ENCODE results near the gene CD27. TPM values are rescaled to one million over a fixed set of nuclear protein-coding genes. Genes with fewer than 3 reads are reported as not detected.

Gene CD27
- total and polyA plus RNA-seq, 2 of the 8 experiments (the other 6 are each of a cell fraction or from before 2014, with no cell fraction given) = 0.28 to 0.39 TPM

GRCh38 chr12:6466184-6466573 lies 21.4 kb downstream of the CD27 start:
- Histone ChIP-seq H4K5ac (ENCODE audit: insufficient read length, low read depth, low read length) (no peak overlapping the region), H2BK15ac (ENCODE audit: low read length) (no peak overlapping the region), H2BK120ac (replicated peaks; ENCODE audit: low read depth, low read length) (no peak overlapping the region), H3K9ac (replicated peaks in 1 of 4; ENCODE audit: extremely low read depth in 1 of 4, low read depth in 3 of 4, low read length in 3 of 4) (no peak overlapping the region), H3K56ac (replicated peaks; ENCODE audit: insufficient read length, low read depth, low read length) (no peak overlapping the region), H4K91ac (replicated peaks; ENCODE audit: insufficient read length, low read length) (no peak overlapping the region), H2AFZ (ENCODE audit: low read length) (no peak overlapping the region), H3K18ac (ENCODE audit: extremely low read depth, low read length) (no peak overlapping the region), H3K36me3 (ENCODE audit: control insufficient read depth in 2 of 4, insufficient read depth in 4 of 4, low read length in 3 of 4) (peaks cover 5 to 36% (median 24%) of the 10 kb centered on the region in 4 experiments; a peak in 7 of 8 replicates), H3K27me3 (replicated peaks in 1 of 4; ENCODE audit: control insufficient read depth in 3 of 4, extremely low read depth in 1 of 4, insufficient read depth in 3 of 4, low read length in 3 of 4) (no peaks in the 10 kb centered on the region; a peak in 1 of 7 replicates), H3K4ac (replicated peaks; ENCODE audit: insufficient read length, low read depth, low read length) (no peak overlapping the region), H3K27ac (ENCODE audit: low read depth, low read length) (no peak overlapping the region), H2BK12ac (ENCODE audit: low read depth, low read length) (no peak overlapping the region), H4K20me1 (replicated peaks in 1 of 2; ENCODE audit: control insufficient read depth in 1 of 2, insufficient read depth in 2 of 2, low read length in 2 of 2) (peaks cover 0 to 10% of the 10 kb centered on the region in 2 experiments), H3K79me2 (ENCODE audit: control insufficient read depth in 1 of 2, insufficient read depth in 2 of 2, low read length in 2 of 2) (peaks cover 0 to 15% of the 10 kb centered on the region in 2 experiments; a peak in 2 of 4 replicates), H3K23me2 (ENCODE audit: low read depth, low read length) (peaks cover 11% of the 10 kb centered on the region), H3K4me3 (ENCODE audit: extremely low read depth in 1 of 4, insufficient read depth in 2 of 4, low read depth in 3 of 4, low read length in 4 of 4) (no peak overlapping the region), H3K9me3 (ENCODE audit: insufficient read depth in 2 of 2, low read depth in 1 of 2, low read length in 1 of 2) (no peaks in the 10 kb centered on the region), H3K4me1 (replicated peaks in 1 of 4; ENCODE audit: control insufficient read depth in 3 of 4, insufficient read depth in 4 of 4, low read length in 3 of 4) (peaks cover under 1 to 6% (median 2%) of the 10 kb centered on the region in 4 experiments; a peak in 3 of 7 replicates), H3K14ac (ENCODE audit: insufficient read length) (no peak overlapping the region), H4K8ac (ENCODE audit: extremely low read depth, insufficient read depth, low read length) (no peak overlapping the region), H3K79me1 (ENCODE audit: low read depth, low read length) (peaks cover 4% of the 10 kb centered on the region), H2BK5ac (ENCODE audit: low read depth, low read length) (no peak overlapping the region), H3K23ac (ENCODE audit: insufficient read length) (no peak overlapping the region), H2BK20ac (ENCODE audit: low read length) (no peak overlapping the region), H3K4me2 (ENCODE audit: insufficient read depth in 1 of 2, low read depth in 2 of 2, low read length in 2 of 2) (no peak overlapping the region), H2AK5ac (ENCODE audit: low read depth, low read length) (no peak overlapping the region)
- POLR2A ChIA-PET (ENCODE audit: partially characterized antibody) = interaction anchor here (0.8 to 3.0 kb wide), 17 partner anchors 9 to 111 kb away, joined by 3 to 17 read pairs (median 4); partner anchors contain the start of genes GAPDH and MRPL51
- no peak for DNase-seq (ENCODE audit: low read depth in 1 of 2, low spot score in 2 of 2)
- 89% methylated on average over 5 of the region's 5 CpGs; no CpG with 5 or more reads in 1 of the 2 experiments for WGBS, 2 experiments (ENCODE audit: extremely low coverage in 1 of 2, insufficient coverage in 1 of 2, insufficient read length in 1 of 2, insufficient replicate concordance in 2 of 2, low coverage in 1 of 2, low lambda C conversion rate in 2 of 2, missing lambda C conversion rate in 1 of 2)
- TF ChIP-seq CREB1 (IDR thresholded peaks at IDR 0.05) (no peak), SRF (IDR thresholded peaks at IDR 0.05; ENCODE audit: low read depth, low read length) (no peak), YY1 (IDR thresholded peaks at IDR 0.05; ENCODE audit: low read depth, low read length) (no peak), RNF2 (IDR thresholded peaks at IDR 0.05; ENCODE audit: borderline replicate concordance, low read depth, low read length, missing control alignments, poor library complexity, severe bottlenecking) (no peak), JUN (IDR thresholded peaks at IDR 0.05; ENCODE audit: low read depth, low read length) (no peak), KDM1A (IDR thresholded peaks at IDR 0.05; ENCODE audit: borderline replicate concordance, low read length) (no peak), SIRT6 (IDR thresholded peaks at IDR 0.05; ENCODE audit: low read length) (no peak), KDM5A (IDR thresholded peaks at IDR 0.05; ENCODE audit: low read length) (no peak), SUZ12 (IDR thresholded peaks at IDR 0.05; ENCODE audit: low read length) (no peak), FOSL1 (IDR thresholded peaks at IDR 0.05; ENCODE audit: insufficient read depth, low read depth, low read length) (no peak), POU5F1 (IDR thresholded peaks at IDR 0.05; ENCODE audit: low read depth, low read length) (no peak)
- CTCF ChIA-PET (ENCODE audit: partially characterized antibody) = interaction anchor here (0.7 to 10.5 kb wide), 54 partner anchors 9 to 478 kb away, joined by 3 to 202 read pairs (median 7); partner anchors contain the start of genes CD27, MRPL51, TAPBPL and TNFRSF1A
- no peak for FAIRE-seq
